Heart right ventricle (tissue), 16 donors: ENCODE results near the gene ZNF785. TPM values are rescaled to one million over a fixed set of nuclear protein-coding genes. Genes with fewer than 3 reads are reported as not detected.

Source experiments
- ATAC-seq, 8 donors: fragments of 200-7000 bp; cut with Tn5 transposase; one replicate each; pipeline ENCODE4 v1.9.1; 2020; ENCODE audit warnings: mild to moderate bottlenecking in 8 of 8, moderate library complexity in 8 of 8, moderate number of reproducible peaks in 1 of 8
- DNase-seq, 2 donors: peaks; one replicate each; pipeline ENCODE4 v3.0.0-alpha.2; 2020
- H3K27ac ChIP-seq, 10 donors: fragments of 200-600 bp; sonication (generic) in 2 of 10; one replicate each; pipeline versions ENCODE4 v1.5.0 to v1.8.0; 2020 to 2022; ENCODE audit warnings: mild to moderate bottlenecking in 3 of 10
- H3K27me3 ChIP-seq, 7 donors: fragments of 200-600 bp; one replicate each; pipeline ENCODE4 v1.8.0; 2021 to 2022; ENCODE audit warnings: mild to moderate bottlenecking in 2 of 7
- H3K36me3 ChIP-seq, 9 donors: fragments of 200-600 bp; sonication (generic) in 1 of 9; one replicate each; pipeline versions ENCODE4 v1.5.0 to v1.8.0; 2020 to 2022; ENCODE audit warnings: mild to moderate bottlenecking in 2 of 9
- H3K4me1 ChIP-seq, 9 donors: fragments of 200-600 bp; sonication (generic) in 1 of 9; one replicate each; pipeline versions ENCODE4 v1.5.0 to v1.8.0; 2020 to 2022; ENCODE audit warnings: mild to moderate bottlenecking in 4 of 9
- H3K4me3 ChIP-seq, 10 donors: fragments of 200-600 bp; sonication (generic) in 2 of 10; one replicate each; pipeline versions ENCODE4 v1.5.0 to v1.8.0; 2020 to 2022; ENCODE audit warnings: mild to moderate bottlenecking in 7 of 10, moderate library complexity in 2 of 10
- H3K9me3 ChIP-seq, 11 donors: fragments of 200-600 bp in 10 of 11; sonication (generic) in 2 of 11; one replicate each; pipeline versions ENCODE4 v1.5.0 to v1.8.0; 2013 to 2022; ENCODE audit warnings: mild to moderate bottlenecking in 2 of 11, control low read depth in 1 of 11, moderate library complexity in 1 of 11
- CTCF ChIP-seq, 9 donors: fragments of 200-600 bp; sonication (generic) in 2 of 9; IDR thresholded peaks; one replicate each; pipeline versions ENCODE4 v1.5.0 to v1.8.0; 2021 to 2022; ENCODE audit warnings: antibody characterized with exemption in 9 of 9, mild to moderate bottlenecking in 5 of 9, moderate library complexity in 1 of 9
- WGBS, 2 donors: extraction: QIAGEN DNeasy Blood & Tissue Kit; methylation state at CpG; one replicate each; pipeline ENCODE4 v1.1.7; 2013; ENCODE audit warnings: inconsistent platforms in 1 of 2; 5-methylcytosine and 5-hydroxymethylcytosine counted together
- intact Hi-C, 10 donors: fragments of 100-400 bp; cut with DNase I; formaldehyde crosslinking; loops; one replicate each; pipeline versions ENCODE4 v1.11.1 to v1.14.2; 2022
- polyA plus RNA-seq, 2 donors: library from polyadenylated mRNA; stranded (reverse); fragments of 200-250 nt; gene quantifications; one replicate each; pipeline ENCODE4 v1.2.3, GENCODE V29; 2013
- total RNA-seq, 10 donors: library from RNA; stranded (reverse); fragmentation: NEBNext Ultra II Directional in 3 of 10; extraction: Animal tissue kit (Norgen Biotek cat#: 25700) in 3 of 10; gene quantifications; one replicate each; pipeline versions ENCODE4 v1.2.1 to v1.2.4, GENCODE V29; 2021 to 2023
- donor health status: Arrhythmogenic right ventricular cardiomyopathy.
- donor health status: ischemic (EF 13 %, LVEDD 7.1; RV severe dilation, severe dysfunction).
- donor health status: healthy with polysubstance abuse.
- donor health status: DM: no; HTN: yes; CAD: no.
- donor health status: DM: no; HTN: no; CAD: no.
- donor health status: ischemic (EF 25% LVEDD 6.9; RV normal size, moderate dysfunction).
- donor health status: ischemic (EF 25% LVEDD 5.7; RV mildly dilated, moderate dysfunction).
- donor health status: healthy.
- donor health status: DM: yes; HTN: yes; CAD: no.
- donor health status: Ischemic cardiomyopathy.
- donor health status: ischemic (EF 35%, LVEDD 5.7; RV mildly dilated, moderate dysfunction).
- donor health status: nonischemic (EF 11% LVEDD 7.7; RV severe dilation, severe dysfunction).
- donor health status: DM: yes; HTN: yes; CAD: no.
- donor health status: PGD.
- donor health status: ischemic (EF 29% LVEDD 5.4; RV normal size, mild dysfunction).
- donor health status: nonischemic (EF 23%, LVEDD 6.1; RV moderate dilation, normal function).

The ZNF785 gene
- total and polyA plus RNA-seq, 12 donors, result 2.8 to 8.4 (median 5.4) TPM

DNA sequence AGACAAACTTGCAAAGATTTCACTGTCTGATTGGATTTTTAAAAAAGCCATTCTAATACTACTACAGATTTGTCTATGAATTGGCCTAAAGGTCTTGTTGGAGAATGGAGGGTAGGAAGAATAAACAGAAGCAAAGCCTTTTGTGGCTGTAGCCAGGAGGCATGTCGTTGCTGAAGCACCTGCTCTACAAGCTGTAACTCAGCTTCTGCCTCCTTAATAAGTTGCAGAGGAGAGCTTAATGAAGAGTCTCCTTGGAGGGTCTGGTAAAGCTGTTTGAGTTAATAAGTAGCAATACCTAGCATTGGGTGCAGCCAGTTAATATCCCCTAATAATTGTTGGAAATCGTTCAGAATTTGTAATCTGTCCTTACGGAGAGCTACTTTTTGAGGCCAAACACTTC lies 34.7 kb upstream of the ZNF785 start:
- intact Hi-C loops, result no loop called here
- H3K4me1 ChIP-seq, result no peaks in the 10 kb centered on the region
- ATAC-seq (no peak), DNase-seq (no peak)
- no peaks in the 10 kb centered on the region for H3K9me3 ChIP-seq
- peaks cover 0 to 3% (median 0%) of the 10 kb centered on the region in 7 donors for H3K27me3 ChIP-seq
- H3K27ac ChIP-seq, result no peak overlapping the region
- WGBS, 2 donors, result 65 to 72% methylated on average over 3 of the region's 3 CpGs
- no peak for TF ChIP-seq CTCF (IDR thresholded peaks at IDR 0.05)
- H3K36me3 ChIP-seq, result no peaks in the 10 kb centered on the region
- no peak overlapping the region for H3K4me3 ChIP-seq

DNA sequence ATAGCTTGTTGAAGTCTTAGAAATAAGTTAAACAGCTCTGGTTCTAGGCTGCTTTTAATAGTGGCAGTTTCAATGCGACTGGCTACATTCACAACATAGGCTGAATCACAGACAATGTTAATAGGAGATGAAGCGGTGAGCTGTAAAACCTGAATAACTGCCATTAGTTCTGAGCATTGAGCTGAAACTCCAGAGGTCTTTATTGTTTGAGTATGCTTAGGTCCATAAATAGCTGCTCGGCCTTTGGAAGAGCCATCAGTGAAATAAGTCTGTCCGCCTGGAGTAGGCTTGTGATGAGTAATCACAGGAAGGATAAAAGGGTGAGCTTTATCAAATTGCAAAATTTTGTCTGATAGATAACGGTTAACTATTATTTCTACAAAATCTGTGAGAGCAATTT lies 34.1 kb upstream of the ZNF785 start:
- Histone ChIP-seq H3K9me3 (no peaks in the 10 kb centered on the region), H3K36me3 (no peaks in the 10 kb centered on the region), H3K27ac (no peak overlapping the region), H3K27me3 (peaks cover 0 to 3% (median 0%) of the 10 kb centered on the region in 7 donors), H3K4me1 (no peaks in the 10 kb centered on the region), H3K4me3 (no peak overlapping the region)
- intact Hi-C loops, result loop anchor here in 4 of 10 donors (5.0 to 10.0 kb wide), 4 partner anchors 85 to 205 kb away; partner anchors contain the start of gene ZNF747 (in 1 of the 4)
- WGBS, 2 donors, result 80 to 91% methylated on average over 5 of the region's 5 CpGs
- ATAC-seq (no peak), DNase-seq (no peak)
- TF ChIP-seq CTCF (IDR thresholded peaks at IDR 0.05), result no peak

- peaks cover 0 to under 1% (median 0%) of the 10 kb centered on the region in 9 donors for H3K4me1 ChIP-seq
- whole genome bisulfite sequencing, 2 donors, result 80 to 87% methylated on average over 4 of the region's 4 CpGs
- peaks cover 0 to 3% (median 0%) of the 10 kb centered on the region in 7 donors for H3K27me3 ChIP-seq
- intact Hi-C loops, result loop anchor here in 4 of 10 donors (5.0 to 10.0 kb wide), 4 partner anchors 84 to 204 kb away; partner anchors contain the start of gene ZNF747 (in 1 of the 4)
- H3K9me3 ChIP-seq, result no peaks in the 10 kb centered on the region
- no peak overlapping the region for H3K4me3 ChIP-seq
- H3K27ac ChIP-seq, result no peak overlapping the region
- no peak for TF ChIP-seq CTCF (IDR thresholded peaks at IDR 0.05)
- H3K36me3 ChIP-seq, result no peaks in the 10 kb centered on the region
- ATAC-seq, result no peak
- DNase-seq, result no peak
Observed at GRCh38 chr16:30619202-30619601, 33.7 kb upstream of the ZNF785 start.

GRCh38 chr16:30615358-30616091 lies 30.0 kb upstream of the ZNF785 start:
- Histone ChIP-seq H3K27me3 (no peaks in the 10 kb centered on the region), H3K4me1 (peaks cover 0 to 9% (median 5%) of the 10 kb centered on the region in 9 donors), H3K36me3 (no peaks in the 10 kb centered on the region), H3K9me3 (no peaks in the 10 kb centered on the region), H3K27ac (no peak overlapping the region), H3K4me3 (no peak overlapping the region)
- TF ChIP-seq CTCF (IDR thresholded peaks at IDR 0.05), result peak; percentile 35 to 68 (median 52)
- ATAC-seq (peak in 6 of 8 donors; percentile 31 to 78 (median 59)), DNase-seq (peak; percentile 40 to 67)
- intact Hi-C loops, result loop anchor here in 4 of 10 donors (5.0 to 10.0 kb wide), 4 partner anchors 81 to 201 kb away; partner anchors contain the start of gene ZNF747 (in 1 of the 4)
- WGBS, 2 donors, result 31 to 39% methylated on average over 12 of the region's 12 CpGs
